ENCODE results near the gene SPATS2L. TPM values are rescaled to one million over a fixed set of nuclear protein-coding genes. Genes with fewer than 3 reads are reported as not detected.

SPATS2L gene
- total and polyA plus RNA-seq, 2 experiments from 2014 or later = 118 to 154 TPM

DNA sequence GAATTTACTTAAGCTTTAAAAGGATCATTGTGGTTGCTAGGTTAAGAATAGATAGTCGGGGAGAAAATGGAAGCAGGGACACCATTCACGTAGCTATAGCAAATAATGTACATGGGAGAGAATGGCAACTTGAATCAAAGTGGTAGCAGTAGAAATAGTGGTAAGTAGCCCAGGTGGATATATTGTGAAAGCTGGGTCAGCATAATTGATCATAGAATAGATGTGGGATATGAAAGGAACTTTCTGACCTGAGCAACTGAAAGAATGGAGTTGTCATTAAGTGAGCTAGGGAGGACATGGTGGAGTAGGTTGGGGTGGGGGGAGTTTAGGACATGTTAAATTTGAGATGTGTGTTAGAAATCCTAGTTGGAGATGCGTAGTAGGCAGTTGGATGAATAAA, 221.7 kb downstream of the SPATS2L start:
- H3K79me2 ChIP-seq (replicated peaks; ENCODE audit: insufficient read depth) = peaks cover 45% of the 10 kb centered on the region
- no peak overlapping the region for H2AFZ ChIP-seq
- H3K4me1 ChIP-seq (ENCODE audit: insufficient read depth) = peaks cover 12% of the 10 kb centered on the region
- H3K4me3 ChIP-seq = no peak overlapping the region
- H3K9me3 Mint-ChIP-seq = no peaks in the 10 kb centered on the region
- no peak for TF ChIP-seq ZNF114 (CRISPR knock-in tag; IDR thresholded peaks at IDR 0.05)
- no peak for TF ChIP-seq NANOG (IDR thresholded peaks at IDR 0.05; ENCODE audit: borderline replicate concordance)
- ATAC-seq (no peak), DNase-seq (ENCODE audit: low spot score) (no peak)
- no peak overlapping the region for H3K27ac Mint-ChIP-seq
- H3K27ac ChIP-seq (ENCODE audit: low read depth) = no peak overlapping the region
- H3K36me3 Mint-ChIP-seq (ENCODE audit: low read depth) = no peaks in the 10 kb centered on the region; the same call in 2 of the 3 replicates
- H3K9me2 ChIP-seq (ENCODE audit: insufficient read depth) = no peaks in the 10 kb centered on the region
- H3K4me3 Mint-ChIP-seq = no peak overlapping the region
- H3K27me3 ChIP-seq (ENCODE audit: insufficient read depth) = no peaks in the 10 kb centered on the region
- H3K4me2 ChIP-seq = no peak overlapping the region
- no peaks in the 10 kb centered on the region for H3K27me3 Mint-ChIP-seq (ENCODE audit: insufficient read depth, low read depth, poor library complexity)
- no peaks in the 10 kb centered on the region for H3K36me3 ChIP-seq (ENCODE audit: insufficient read depth)
- 0 out of 2 replicates have a peak, but pooled peaks cover 2% of the 10 kb centered on the region for H3F3A ChIP-seq (replicated peaks; ENCODE audit: low read depth)
- peaks cover 11% of the 10 kb centered on the region for H4K20me1 ChIP-seq (replicated peaks; ENCODE audit: insufficient read depth)
- H3K4me1 Mint-ChIP-seq = peaks cover 7% of the 10 kb centered on the region; the same call in 2 of the 3 replicates

Small RNAs within 50 kb of the gene (small RNA-seq; reads per million reads assigned to genes)
- gene RNY4P34 (ENCODE audit: low replicate concordance) = not detected

Other genes with a start within 250 kb of the SPATS2L start
- 2.0 and 4.7 TPM in 2 replicates for gene KCTD18, start 203.4 kb downstream of the SPATS2L start, total RNA-seq (2014; rRNA removed; shearing (Covaris generic))
- 2.0 and 3.3 TPM in 2 replicates for gene KCTD18, start 203.4 kb downstream of the SPATS2L start, polyA plus RNA-seq (2016; fragmentation: Nextera tagmentation; extraction: Ambion mirVana)
- 32.6 and 40.4 TPM in 2 replicates for gene SGO2, start 219.5 kb downstream of the SPATS2L start, total RNA-seq (2014; rRNA removed; shearing (Covaris generic))
- gene SGO2, start 219.5 kb downstream of the SPATS2L start, polyA plus RNA-seq (2016; fragmentation: Nextera tagmentation; extraction: Ambion mirVana) = 36.5 and 47.7 TPM in 2 replicates

Measured in GM23338 (cell line).